ENCODE data around the gene PRAF2. TPM values are rescaled to one million over a fixed set of nuclear protein-coding genes. Genes with fewer than 3 reads are reported as not detected.

The PRAF2 gene
- total and polyA plus RNA-seq, 7 donors, result 4.3 to 12.5 (median 9.1) TPM

GRCh38 chrX:49058794-49059193 lies 15.0 kb downstream of the PRAF2 start, which contains the start of gene CCDC120:
Gene CCDC120, plus strand, starts transcription at chrX:49058999. Its CDS starts 3,043 bp downstream, at chrX:49062042.
- ATAC-seq (no peak), DNase-seq (no peak)
- intact Hi-C loops (cut with DNase I), result no loop called here
- Histone ChIP-seq H3K36me3 (ENCODE audit: insufficient read depth in 1 of 2, low read depth in 1 of 2) (no peaks in the 10 kb centered on the region), H3K27ac (no peak within 1 kb of the TSS), H3K27me3 (ENCODE audit: insufficient read depth in 3 of 3, low read length in 2 of 3) (no peaks in the 10 kb centered on the region), H3K4me3 (no peak within 1 kb of the TSS), H3K4me1 (no peaks in the 10 kb centered on the region), H3K9me3 (no peaks in the 10 kb centered on the region)
- no peak for TF ChIP-seq CTCF (IDR thresholded peaks at IDR 0.05)
- WGBS, 3 donors, result 54 to 60% (median 58%) methylated on average over 3 to 5 of the region's 5 CpGs

- ATAC-seq, result peak in 1 of 4 donors; percentile 14
- Histone ChIP-seq H3K27me3 (ENCODE audit: insufficient read depth in 3 of 3, low read length in 2 of 3) (no peaks in the 10 kb centered on the region), H3K9me3 (no peaks in the 10 kb centered on the region), H3K4me3 (peak overlapping the region; percentile 69), H3K4me1 (no peaks in the 10 kb centered on the region), H3K36me3 (ENCODE audit: insufficient read depth in 1 of 2, low read depth in 1 of 2) (no peaks in the 10 kb centered on the region), H3K27ac (no peak overlapping the region)
- no peak for DNase-seq
- 74 to 98% (median 93%) methylated on average over 5 of the region's 5 CpGs for WGBS, 3 donors
- TF ChIP-seq CTCF (IDR thresholded peaks at IDR 0.05), result no peak
- intact Hi-C loops (cut with DNase I), result no loop called here
Measured at GRCh38 chrX:49054073-49054762, 19.6 kb downstream of the PRAF2 start.

- ATAC-seq, result peak; percentile 56 to 74 (median 67)
- TF ChIP-seq CTCF (IDR thresholded peaks at IDR 0.05), result no peak
- peak; percentile 60 to 71 for DNase-seq
- Histone ChIP-seq H3K27ac (peak overlapping the region; percentile 61), H3K9me3 (no peaks in the 10 kb centered on the region), H3K4me3 (peak overlapping the region; percentile 69), H3K27me3 (ENCODE audit: insufficient read depth in 3 of 3, low read length in 2 of 3) (no peaks in the 10 kb centered on the region), H3K36me3 (ENCODE audit: insufficient read depth in 1 of 2, low read depth in 1 of 2) (no peaks in the 10 kb centered on the region), H3K4me1 (no peaks in the 10 kb centered on the region)
- 1 to 40% (median 1%) methylated on average over 23 to 78 of the region's 79 CpGs for WGBS, 3 donors
- intact Hi-C loops (cut with DNase I), result no loop called here
Measured at GRCh38 chrX:49053223-49054072, 20.4 kb downstream of the PRAF2 start.

- H3K4me1 ChIP-seq, result peaks cover 2% of the 10 kb centered on the region
- ATAC-seq (no peak), DNase-seq (no peak)
- peak overlapping the region; percentile 80 for H3K27ac ChIP-seq
- no peaks in the 10 kb centered on the region for H3K9me3 ChIP-seq
- no peaks in the 10 kb centered on the region for H3K27me3 ChIP-seq (ENCODE audit: insufficient read depth in 3 of 3, low read length in 2 of 3)
- peaks cover 0 to 6% of the 10 kb centered on the region in 2 donors for H3K36me3 ChIP-seq (ENCODE audit: insufficient read depth in 1 of 2, low read depth in 1 of 2)
- 3 to 37% (median 5%) methylated on average over 13 of the region's 13 CpGs for WGBS, 3 donors
- peak overlapping the region; percentile 52 for H3K4me3 ChIP-seq
- no peak for TF ChIP-seq CTCF (IDR thresholded peaks at IDR 0.05)
- intact Hi-C loops (cut with DNase I), result loop anchor here in 1 of 2 donors (5.0 to 10.0 kb wide), 2 partner anchors 42 to 69 kb away; partner anchors contain the start of genes GRIPAP1 and KCND1
Measured at GRCh38 chrX:49043987-49044281, 29.9 kb downstream of the PRAF2 start.
